Hematopoietic multipotent progenitor cell treated with erythropoietin and hydrocortisone succinate and interleukin-3 and kit ligand, for 17 days (in vitro differentiated cells): Measurements from ENCODE around the gene KCNIP3.
"Not testable (repeated sequence)": the region's sequence is repeated elsewhere in the genome, so short reads cannot be mapped to it uniquely, and the experiment has no call there.

Experiments used
- DNase-seq: peaks from one replicate; pipeline ENCODE4 v3.0.0-alpha.2; 2015; ENCODE audit warnings: low spot score

The KCNIP3 gene

DNA sequence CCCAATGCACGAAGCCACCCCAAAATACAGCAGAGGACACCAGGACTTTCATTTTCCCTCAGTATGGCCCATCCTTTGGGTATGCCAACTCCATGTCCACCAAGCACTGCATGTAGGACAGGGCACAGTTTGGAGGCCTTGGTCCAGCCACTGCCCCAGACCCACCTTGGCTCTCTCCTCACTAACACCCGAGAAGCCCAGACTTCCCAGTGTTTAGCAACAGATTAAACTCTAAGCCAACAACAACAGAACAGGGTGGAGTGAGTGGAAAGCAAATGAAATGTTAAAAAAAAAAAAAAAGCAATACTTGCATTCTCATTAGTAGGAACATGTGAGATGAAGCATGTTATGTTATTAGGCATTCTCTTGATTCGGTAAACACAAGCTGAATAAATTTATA, 118.0 kb downstream of the KCNIP3 start:
- not testable (repeated sequence) for DNase-seq

DNA sequence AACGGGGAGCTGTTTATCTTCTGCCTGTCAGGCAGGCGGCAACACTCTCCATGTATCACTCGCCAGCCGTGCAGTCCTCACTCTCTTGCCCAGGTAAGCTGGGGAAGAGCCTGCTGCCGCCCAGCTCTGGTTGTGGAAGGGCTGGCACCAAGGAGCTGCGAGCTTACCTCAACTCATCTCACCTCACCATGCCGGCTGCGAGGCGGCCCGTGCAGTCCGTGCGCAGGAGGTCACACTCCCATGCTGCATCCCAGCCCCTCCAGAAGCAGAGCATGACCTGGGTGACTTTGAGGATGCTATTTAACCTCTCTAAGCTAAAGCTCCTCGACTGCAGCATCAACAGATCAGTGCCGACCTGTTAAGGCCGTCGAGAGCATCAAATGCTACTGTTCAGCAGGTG, 118.4 kb downstream of the KCNIP3 start:
- not testable (repeated sequence) for DNase-seq

DNA sequence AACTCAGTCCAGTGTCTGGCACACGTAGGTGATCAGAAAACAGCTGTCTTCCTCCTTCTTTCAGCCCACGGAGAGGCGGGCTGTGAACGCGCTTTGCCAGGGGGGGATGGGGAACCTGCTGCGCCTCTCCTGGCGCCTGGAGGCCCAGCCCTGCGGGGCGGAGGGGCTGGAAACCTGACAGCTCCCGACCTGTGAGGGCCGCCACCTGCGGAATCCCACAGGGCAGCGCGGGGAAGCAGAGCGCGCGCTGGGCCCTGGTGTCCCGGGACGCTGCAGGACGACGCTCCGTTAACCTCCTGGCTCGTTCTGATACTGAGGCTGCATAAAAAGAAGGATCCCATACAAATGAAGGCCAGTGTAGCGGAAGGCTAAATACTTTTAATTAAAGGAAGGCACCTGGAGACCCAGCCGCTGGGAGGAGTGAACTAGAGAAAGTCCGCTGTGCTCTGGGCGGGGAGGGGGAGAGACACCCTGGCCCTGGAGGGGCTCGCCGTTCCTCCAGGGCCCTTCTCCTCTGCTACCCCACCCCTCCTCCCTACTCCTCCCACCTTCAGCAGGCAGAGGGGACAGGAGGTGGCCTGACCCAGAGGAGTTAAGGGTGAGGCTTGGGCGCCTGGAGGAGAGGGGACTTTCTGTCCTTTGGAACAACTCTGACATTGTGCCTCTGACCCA, 130.2 kb downstream of the KCNIP3 start:
- DNase-seq = not testable (repeated sequence)

DNA sequence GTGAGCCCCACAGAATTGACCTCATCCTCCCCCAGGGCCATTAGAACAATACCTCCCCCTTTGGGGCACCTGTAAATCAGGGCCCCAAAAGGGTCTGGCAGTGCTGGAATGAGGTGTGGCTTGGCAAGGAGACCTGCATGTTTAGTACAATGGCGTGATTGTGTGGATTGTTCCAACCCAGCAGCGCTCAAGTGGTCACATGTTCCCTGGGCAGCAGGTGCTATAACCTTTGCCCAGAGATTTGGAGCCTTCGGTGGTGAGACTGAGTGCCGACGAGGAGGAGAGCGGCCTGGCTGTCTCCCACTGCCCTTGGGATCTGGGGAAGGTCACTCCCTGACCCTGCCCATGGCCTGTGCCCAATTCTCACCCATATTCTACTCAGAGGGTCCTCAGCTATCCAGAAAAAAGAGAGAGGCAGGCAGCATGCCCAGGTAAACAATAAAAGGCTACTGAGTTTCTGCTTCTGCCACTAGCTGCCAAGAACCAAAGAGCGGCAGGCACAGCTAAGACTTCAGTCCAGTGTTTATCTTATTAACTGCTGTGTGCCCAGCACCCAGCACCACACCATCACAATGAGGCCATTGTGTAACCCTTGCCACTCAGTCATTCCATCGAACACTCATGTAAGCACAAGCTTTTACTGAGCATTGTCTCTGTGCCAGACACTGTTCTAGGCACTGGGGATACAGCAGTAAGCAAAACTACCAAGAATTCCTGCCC, 132.8 kb downstream of the KCNIP3 start:
- DNase-seq = not testable (repeated sequence)

DNA sequence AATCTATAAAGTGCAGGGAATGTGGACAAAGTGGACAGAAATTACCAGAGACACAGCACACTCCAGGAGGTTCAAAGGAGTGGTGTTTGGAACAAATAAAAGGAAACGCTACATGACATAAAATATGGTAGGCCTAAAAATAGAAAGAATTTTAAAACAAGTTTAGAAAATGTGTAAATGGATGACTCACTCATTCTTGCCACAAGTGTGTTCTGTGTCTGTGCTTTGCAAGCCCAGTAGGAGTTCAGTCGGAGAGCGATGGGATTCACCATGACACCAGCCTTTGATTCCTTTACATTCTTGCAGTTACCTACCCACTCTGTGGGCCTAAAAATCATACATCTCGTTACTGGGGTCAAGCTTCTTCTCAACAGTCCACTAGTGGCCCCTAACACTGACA, 136.2 kb downstream of the KCNIP3 start:
- not testable (repeated sequence) for DNase-seq

DNA sequence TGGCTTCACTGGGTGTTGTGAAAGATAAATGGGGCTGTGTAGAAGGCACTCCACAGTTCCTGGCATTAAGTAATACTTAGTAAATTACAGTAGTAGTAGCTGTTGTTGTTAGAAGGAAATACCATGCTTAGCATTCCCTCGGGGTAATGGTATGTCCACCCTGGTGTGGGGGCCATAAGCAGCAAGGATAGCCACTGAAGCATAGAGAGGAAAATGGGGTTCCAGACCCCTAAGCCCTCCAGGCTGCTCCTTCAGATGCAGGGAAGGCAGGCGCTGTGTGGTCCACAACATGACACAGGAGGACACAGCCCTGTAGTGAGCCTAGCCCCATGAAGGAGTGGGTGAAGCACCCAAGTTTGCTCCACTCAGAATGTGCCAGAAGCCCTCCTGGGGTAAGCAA, 136.8 kb downstream of the KCNIP3 start:
- DNase-seq = not testable (repeated sequence)

DNA sequence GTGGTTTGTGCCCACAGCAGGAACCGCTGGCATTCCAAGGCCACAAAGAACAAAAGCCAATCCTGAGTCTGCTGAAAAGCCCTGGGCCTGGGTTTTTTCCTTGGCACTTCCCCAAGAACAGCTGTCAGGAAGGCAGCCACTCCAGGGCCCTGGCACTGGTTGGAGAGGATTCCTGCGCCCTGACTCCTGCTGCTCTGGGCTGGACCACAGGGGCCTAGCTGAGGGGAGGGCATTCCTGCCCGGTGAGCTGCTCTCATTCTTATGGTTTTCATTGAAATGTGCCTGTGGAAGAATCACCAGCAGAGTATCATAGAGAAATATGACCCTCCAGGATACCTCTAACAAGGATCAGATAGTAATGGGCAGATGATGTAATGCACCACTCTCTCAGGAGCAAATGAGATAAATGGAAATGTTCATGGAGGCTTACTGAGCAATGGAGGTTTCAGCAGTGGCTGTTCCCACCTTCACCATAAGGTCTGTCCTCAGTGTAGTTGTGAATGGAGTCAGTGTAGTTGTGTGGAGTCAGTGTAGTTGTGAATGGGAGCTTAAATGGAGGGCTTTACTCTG, 137.4 kb downstream of the KCNIP3 start:
- DNase-seq = not testable (repeated sequence)

DNA sequence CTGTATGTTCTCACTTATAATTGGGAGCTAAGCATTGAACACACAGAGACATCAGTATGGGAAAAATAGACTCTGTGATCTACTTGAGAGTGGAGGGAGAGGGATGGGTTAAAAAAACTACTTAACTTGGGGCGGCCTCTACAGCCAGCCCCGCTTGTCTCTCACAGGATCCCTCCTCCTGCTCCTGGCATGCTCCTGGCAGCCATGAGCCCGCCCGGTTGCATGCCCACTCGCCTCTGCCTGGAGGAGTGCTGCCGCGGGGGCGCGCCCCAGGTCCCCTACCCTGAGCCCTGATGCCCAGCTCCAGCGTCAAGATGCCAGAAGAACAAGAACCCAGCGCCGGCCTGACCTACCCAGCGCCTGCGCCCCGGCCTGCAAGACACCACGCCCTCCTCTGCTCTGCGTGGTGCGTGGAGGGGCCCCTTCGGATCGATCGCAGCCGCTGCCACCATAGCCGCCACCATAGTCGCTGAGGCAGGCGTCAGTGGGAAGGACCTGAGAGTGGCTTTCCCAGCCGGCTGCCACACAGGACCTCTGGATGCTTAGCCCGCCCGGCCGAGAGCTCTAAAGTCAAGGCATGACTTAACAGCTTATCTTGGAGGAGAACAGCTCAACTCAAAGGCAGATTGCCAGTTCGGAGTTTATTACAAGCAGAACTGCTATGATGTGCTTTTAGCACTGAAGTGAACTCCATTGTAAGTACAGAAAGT, 138.2 kb downstream of the KCNIP3 start:
- not testable (repeated sequence) for DNase-seq
